Measurements from ENCODE around the gene DHODH. TPM values are rescaled to one million over a fixed set of nuclear protein-coding genes. Genes with fewer than 3 reads are reported as not detected.

The DHODH gene
- total RNA-seq, 1 donor from 2014 or later, result 5.2 TPM

DNA sequence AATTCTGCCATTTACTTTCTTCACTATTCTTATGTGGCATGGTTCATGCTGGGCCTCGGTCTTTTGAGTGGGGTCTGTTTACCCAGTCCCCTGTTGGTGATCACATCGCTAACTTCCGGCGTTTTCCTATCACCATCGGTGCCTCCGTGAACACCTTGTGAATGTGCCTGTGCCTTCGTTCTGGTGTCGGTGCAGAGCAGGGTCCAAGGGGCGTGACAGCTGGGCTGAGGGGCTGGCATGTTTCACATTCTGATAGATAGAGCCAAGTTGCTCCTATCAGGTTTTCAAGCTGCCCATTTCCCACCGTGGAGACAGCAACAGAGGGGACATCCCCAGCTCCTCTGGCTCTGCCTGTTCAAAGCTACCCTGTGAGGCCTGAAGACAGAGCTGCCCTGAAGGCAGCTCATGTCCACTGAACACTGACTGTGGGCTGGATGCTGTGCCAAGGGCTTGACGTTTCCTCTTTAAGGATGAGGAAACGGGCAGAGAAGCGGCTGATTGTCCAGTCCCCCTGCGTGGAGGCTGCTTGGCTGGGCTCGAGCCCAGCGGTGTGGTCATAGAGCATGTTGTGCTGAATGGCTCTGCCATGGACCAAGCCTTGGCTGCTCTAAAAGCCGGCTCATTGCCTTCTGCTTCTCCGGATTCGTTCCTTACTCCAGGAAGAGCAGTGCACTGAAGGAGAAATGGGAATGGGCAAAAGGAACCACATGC lies 17.0 kb downstream of the DHODH start:
- Mint-ChIP-seq H3K9me3 (ENCODE audit: unreplicated experiment) (no peaks in the 10 kb centered on the region), H3K27me3 (ENCODE audit: low read depth, unreplicated experiment) (no peaks in the 10 kb centered on the region), H3K4me3 (ENCODE audit: unreplicated experiment) (no peak overlapping the region), H3K4me1 (ENCODE audit: low read depth, unreplicated experiment) (peaks cover 4% of the 10 kb centered on the region), H3K36me3 (ENCODE audit: low read depth, unreplicated experiment) (peaks cover 9% of the 10 kb centered on the region), H3K27ac (ENCODE audit: unreplicated experiment) (no peak overlapping the region)
- FAIRE-seq (no peak), DNase-seq (ENCODE audit: low read depth) (no peak)
- no peaks in the 10 kb centered on the region for H3K79me2 ChIP-seq (ENCODE audit: insufficient read depth, low read length)
- no peak overlapping the region for H2AFZ ChIP-seq (ENCODE audit: low read depth, low read length)
- H3K27ac ChIP-seq (ENCODE audit: low read depth, low read length), result no peak overlapping the region
- H3K9ac ChIP-seq (ENCODE audit: low read length), result no peak overlapping the region
- H3K9me3 ChIP-seq (ENCODE audit: insufficient read depth, low read depth, low read length), result no peaks in the 10 kb centered on the region
- no peak overlapping the region for H3K4me3 ChIP-seq (ENCODE audit: insufficient read depth, low read depth, low read length)
- no peaks in the 10 kb centered on the region for H3K4me1 ChIP-seq (ENCODE audit: insufficient read depth, low read length)
- no peaks in the 10 kb centered on the region for H3K36me3 ChIP-seq (ENCODE audit: insufficient read depth, low read length)
- no peak for TF ChIP-seq EZH2 (IDR thresholded peaks at IDR 0.05; ENCODE audit: insufficient read depth, low read length)
- TF ChIP-seq, protein P1, sequence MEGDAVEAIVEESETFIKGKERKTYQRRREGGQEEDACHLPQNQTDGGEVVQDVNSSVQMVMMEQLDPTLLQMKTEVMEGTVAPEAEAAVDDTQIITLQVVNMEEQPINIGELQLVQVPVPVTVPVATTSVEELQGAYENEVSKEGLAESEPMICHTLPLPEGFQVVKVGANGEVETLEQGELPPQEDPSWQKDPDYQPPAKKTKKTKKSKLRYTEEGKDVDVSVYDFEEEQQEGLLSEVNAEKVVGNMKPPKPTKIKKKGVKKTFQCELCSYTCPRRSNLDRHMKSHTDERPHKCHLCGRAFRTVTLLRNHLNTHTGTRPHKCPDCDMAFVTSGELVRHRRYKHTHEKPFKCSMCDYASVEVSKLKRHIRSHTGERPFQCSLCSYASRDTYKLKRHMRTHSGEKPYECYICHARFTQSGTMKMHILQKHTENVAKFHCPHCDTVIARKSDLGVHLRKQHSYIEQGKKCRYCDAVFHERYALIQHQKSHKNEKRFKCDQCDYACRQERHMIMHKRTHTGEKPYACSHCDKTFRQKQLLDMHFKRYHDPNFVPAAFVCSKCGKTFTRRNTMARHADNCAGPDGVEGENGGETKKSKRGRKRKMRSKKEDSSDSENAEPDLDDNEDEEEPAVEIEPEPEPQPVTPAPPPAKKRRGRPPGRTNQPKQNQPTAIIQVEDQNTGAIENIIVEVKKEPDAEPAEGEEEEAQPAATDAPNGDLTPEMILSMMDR (IDR thresholded peaks at IDR 0.05; ENCODE audit: insufficient read depth, low read depth, low read length), result no peak
- no peaks in the 10 kb centered on the region for H3K27me3 ChIP-seq (ENCODE audit: insufficient read depth, low read length)
- no peak overlapping the region for H3K4me2 ChIP-seq (ENCODE audit: low read length)
- H4K20me1 ChIP-seq (ENCODE audit: insufficient read depth, low read length), result no peaks in the 10 kb centered on the region

DNA sequence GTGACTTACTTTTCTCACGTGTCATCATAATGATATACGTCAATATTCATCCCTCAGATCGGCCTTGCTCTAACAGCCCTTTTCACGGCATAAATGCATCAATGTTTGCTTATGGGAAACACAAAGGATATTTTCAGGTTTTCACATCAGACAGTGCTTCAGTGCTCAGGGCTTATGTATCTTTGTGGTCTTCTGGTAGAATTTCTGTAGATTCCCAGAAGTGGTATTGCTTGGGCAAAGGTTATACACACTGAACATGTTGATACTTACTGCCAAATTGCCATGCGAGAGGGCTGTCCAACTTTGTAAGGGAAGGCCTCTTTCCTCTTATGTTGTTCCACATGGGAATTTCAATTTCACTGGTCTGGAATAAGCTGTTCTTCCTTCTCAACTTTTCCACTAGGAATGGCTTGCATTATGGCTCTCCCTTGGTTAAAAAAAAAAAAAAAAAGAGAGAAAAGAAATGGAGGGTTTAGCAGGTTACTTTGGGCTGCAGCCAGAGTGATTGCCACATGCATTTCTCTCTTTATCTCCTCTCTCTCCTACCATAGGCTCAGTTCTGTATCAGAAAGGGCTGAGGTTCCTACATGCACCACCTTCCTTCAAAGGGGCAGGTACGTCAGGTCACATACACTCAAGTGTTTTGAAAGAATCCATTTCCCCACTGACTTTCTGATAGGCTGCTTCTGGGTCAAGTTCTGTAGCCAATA lies 19.3 kb downstream of the DHODH start:
- H3K27ac Mint-ChIP-seq (ENCODE audit: unreplicated experiment), result no peak overlapping the region
- H3K4me3 Mint-ChIP-seq (ENCODE audit: unreplicated experiment), result no peak overlapping the region
- peaks cover 9% of the 10 kb centered on the region for H3K36me3 Mint-ChIP-seq (ENCODE audit: low read depth, unreplicated experiment)

More for the DNA sequence above, 19.3 kb downstream of the DHODH start:
- Mint-ChIP-seq H3K27me3 (ENCODE audit: low read depth, unreplicated experiment) (no peaks in the 10 kb centered on the region), H3K4me1 (ENCODE audit: low read depth, unreplicated experiment) (peaks cover 4% of the 10 kb centered on the region), H3K9me3 (ENCODE audit: unreplicated experiment) (no peaks in the 10 kb centered on the region)
- Histone ChIP-seq H3K4me2 (ENCODE audit: low read length) (no peak overlapping the region), H3K4me1 (ENCODE audit: insufficient read depth, low read length) (no peaks in the 10 kb centered on the region), H3K79me2 (ENCODE audit: insufficient read depth, low read length) (no peaks in the 10 kb centered on the region), H3K9me3 (ENCODE audit: insufficient read depth, low read depth, low read length) (no peaks in the 10 kb centered on the region), H3K36me3 (ENCODE audit: insufficient read depth, low read length) (no peaks in the 10 kb centered on the region), H2AFZ (ENCODE audit: low read depth, low read length) (no peak overlapping the region), H3K4me3 (ENCODE audit: insufficient read depth, low read depth, low read length) (no peak overlapping the region), H3K9ac (ENCODE audit: low read length) (no peak overlapping the region), H3K27ac (ENCODE audit: low read depth, low read length) (no peak overlapping the region), H4K20me1 (ENCODE audit: insufficient read depth, low read length) (no peaks in the 10 kb centered on the region), H3K27me3 (ENCODE audit: insufficient read depth, low read length) (no peaks in the 10 kb centered on the region)
- no peak for FAIRE-seq
- TF ChIP-seq, protein P1 (IDR thresholded peaks at IDR 0.05; ENCODE audit: insufficient read depth, low read depth, low read length), result no peak
- no peak for TF ChIP-seq EZH2 (IDR thresholded peaks at IDR 0.05; ENCODE audit: insufficient read depth, low read length)
- no peak for DNase-seq (ENCODE audit: low read depth)

Data from astrocyte (in vitro differentiated cells and primary cell).